Astrocyte of the spinal cord (primary cell): ENCODE data around the gene INPP5A.

Experiments
- DNase-seq: peaks from one replicate; pipeline ENCODE4 v3.0.0; 2011; ENCODE audit warnings: low read depth, low spot score
- H3K4me3 ChIP-seq: 2 replicates; pipeline ENCODE4 v1.5.1; 2011; ENCODE audit warnings: low read depth, mild to moderate bottlenecking, low read length, moderate library complexity
- in situ Hi-C: cut with HindIII; loops from 2 replicates; pipeline ENCODE4 v1.10.0; 2017; ENCODE audit warnings: low sequenced_read_pairs
- TF ChIP-seq, protein P1 (sequence below): IDR thresholded peaks from 2 replicates; pipeline ENCODE4 v1.5.1; 2012; ENCODE audit warnings: low read depth, mild to moderate bottlenecking, low read length, inconsistent platforms

The INPP5A gene

GRCh38 chr10:132783165-132783939, 245.8 kb downstream of the INPP5A start:
- no peak overlapping the region for H3K4me3 ChIP-seq
- no peak for DNase-seq
- in situ Hi-C loops = no loop called here
- TF ChIP-seq, protein P1, sequence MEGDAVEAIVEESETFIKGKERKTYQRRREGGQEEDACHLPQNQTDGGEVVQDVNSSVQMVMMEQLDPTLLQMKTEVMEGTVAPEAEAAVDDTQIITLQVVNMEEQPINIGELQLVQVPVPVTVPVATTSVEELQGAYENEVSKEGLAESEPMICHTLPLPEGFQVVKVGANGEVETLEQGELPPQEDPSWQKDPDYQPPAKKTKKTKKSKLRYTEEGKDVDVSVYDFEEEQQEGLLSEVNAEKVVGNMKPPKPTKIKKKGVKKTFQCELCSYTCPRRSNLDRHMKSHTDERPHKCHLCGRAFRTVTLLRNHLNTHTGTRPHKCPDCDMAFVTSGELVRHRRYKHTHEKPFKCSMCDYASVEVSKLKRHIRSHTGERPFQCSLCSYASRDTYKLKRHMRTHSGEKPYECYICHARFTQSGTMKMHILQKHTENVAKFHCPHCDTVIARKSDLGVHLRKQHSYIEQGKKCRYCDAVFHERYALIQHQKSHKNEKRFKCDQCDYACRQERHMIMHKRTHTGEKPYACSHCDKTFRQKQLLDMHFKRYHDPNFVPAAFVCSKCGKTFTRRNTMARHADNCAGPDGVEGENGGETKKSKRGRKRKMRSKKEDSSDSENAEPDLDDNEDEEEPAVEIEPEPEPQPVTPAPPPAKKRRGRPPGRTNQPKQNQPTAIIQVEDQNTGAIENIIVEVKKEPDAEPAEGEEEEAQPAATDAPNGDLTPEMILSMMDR = no peak

DNA sequence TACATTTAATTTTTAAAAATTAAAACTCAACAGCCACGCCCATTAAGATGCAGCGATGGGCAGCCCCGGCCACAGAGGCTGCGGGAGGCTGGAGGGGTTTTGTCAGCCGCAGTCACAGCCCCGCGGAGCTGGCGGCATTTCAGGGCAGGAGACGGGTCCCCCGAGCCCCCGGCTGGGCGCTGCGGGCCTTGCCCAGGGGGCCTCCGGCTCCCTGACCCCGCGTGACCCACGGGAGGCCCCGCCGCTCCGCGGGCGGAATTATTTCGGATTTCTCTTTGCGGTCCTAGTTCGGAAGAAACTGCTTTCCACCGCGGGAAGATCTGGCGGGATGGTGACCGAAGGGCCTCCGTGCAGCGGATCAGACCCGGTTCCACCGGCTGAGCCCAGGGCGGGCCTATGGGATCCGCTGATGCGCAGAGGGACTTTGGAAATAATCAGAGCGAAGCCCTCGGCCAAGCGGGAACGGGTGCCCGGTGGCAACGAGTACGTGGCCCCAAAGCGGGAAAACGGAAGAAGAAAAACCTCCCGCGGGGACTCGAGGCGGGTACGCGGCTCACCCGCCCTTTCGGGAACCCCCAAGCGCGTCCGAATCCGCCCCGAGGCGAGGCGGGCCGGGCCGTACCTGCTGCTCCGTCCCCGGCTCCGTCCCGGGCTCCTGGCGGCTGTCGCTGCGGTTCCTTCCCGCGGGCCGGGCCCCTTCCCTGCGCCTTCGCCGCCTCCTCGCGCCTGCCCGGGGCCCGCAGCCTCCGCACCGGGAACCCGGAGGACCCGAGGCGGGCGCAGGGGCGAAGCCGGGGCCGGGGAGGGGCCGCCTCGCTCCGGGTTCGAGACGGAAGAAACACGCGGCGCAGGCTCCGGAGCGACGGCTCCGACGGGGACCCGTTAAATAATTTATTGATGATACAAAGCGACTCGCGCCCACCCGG, 246.6 kb downstream of the INPP5A start:
- DNase-seq = no peak
- TF ChIP-seq, protein P1 = no peak
- no peak overlapping the region for H3K4me3 ChIP-seq
- in situ Hi-C loops = no loop called here

- H3K4me3 ChIP-seq = no peak overlapping the region
- no peak for DNase-seq
- in situ Hi-C loops = no loop called here
- TF ChIP-seq, protein P1 = no peak
Measured at GRCh38 chr10:132784866-132785722, 247.5 kb downstream of the INPP5A start.

GRCh38 chr10:132785723-132786475, 248.3 kb downstream of the INPP5A start, which contains the start of gene NKX6-2:
NKX6-2 (minus strand) TSS chr10:132786147; CDS start chr10:132785948, 199 bp downstream.
- in situ Hi-C loops = no loop called here
- no peak for DNase-seq
- TF ChIP-seq, protein P1 = no peak
- H3K4me3 ChIP-seq = no peak within 1 kb of the TSS

GRCh38 chr10:132786476-132786883, 248.9 kb downstream of the INPP5A start:
- TF ChIP-seq, protein P1 = no peak
- no peak overlapping the region for H3K4me3 ChIP-seq
- no peak for DNase-seq
- in situ Hi-C loops = no loop called here
